BLaER1 (cell line): Measurements from ENCODE around the gene AKAP10.

Experiments used
- H3K27ac ChIP-seq: shearing (Covaris generic); formaldehyde crosslinking; 2 replicates; pipeline ENCODE4 v1.8.1; 2022
- H3K27me3 ChIP-seq: shearing (Covaris generic); formaldehyde crosslinking; 2 replicates; pipeline ENCODE4 v1.8.1; 2022
- H3K36me3 ChIP-seq: shearing (Covaris generic); formaldehyde crosslinking; 2 replicates; pipeline ENCODE4 v1.8.1; 2022
- H3K4me1 ChIP-seq: shearing (Covaris generic); formaldehyde crosslinking; 2 replicates; pipeline ENCODE4 v1.8.1; 2022
- H3K4me2 ChIP-seq: shearing (Covaris generic); formaldehyde crosslinking; 2 replicates; pipeline ENCODE4 v1.8.1; 2022
- H3K4me3 ChIP-seq: shearing (Covaris generic); formaldehyde crosslinking; 2 replicates; pipeline ENCODE4 v1.8.1; 2022
- H3K9ac ChIP-seq: shearing (Covaris generic); formaldehyde crosslinking; 2 replicates; pipeline ENCODE4 v1.8.1; 2022
- H3K9me3 ChIP-seq: shearing (Covaris generic); formaldehyde crosslinking; 2 replicates; pipeline ENCODE4 v1.8.1; 2022
- H4K20me1 ChIP-seq: shearing (Covaris generic); formaldehyde crosslinking; 2 replicates; pipeline ENCODE4 v1.8.1; 2022
- Cebpa-rat ChIP-seq: shearing (Covaris generic); IDR thresholded peaks from 2 replicates; pipeline ENCODE4 v1.8.1; 2022

The AKAP10 gene

DNA sequence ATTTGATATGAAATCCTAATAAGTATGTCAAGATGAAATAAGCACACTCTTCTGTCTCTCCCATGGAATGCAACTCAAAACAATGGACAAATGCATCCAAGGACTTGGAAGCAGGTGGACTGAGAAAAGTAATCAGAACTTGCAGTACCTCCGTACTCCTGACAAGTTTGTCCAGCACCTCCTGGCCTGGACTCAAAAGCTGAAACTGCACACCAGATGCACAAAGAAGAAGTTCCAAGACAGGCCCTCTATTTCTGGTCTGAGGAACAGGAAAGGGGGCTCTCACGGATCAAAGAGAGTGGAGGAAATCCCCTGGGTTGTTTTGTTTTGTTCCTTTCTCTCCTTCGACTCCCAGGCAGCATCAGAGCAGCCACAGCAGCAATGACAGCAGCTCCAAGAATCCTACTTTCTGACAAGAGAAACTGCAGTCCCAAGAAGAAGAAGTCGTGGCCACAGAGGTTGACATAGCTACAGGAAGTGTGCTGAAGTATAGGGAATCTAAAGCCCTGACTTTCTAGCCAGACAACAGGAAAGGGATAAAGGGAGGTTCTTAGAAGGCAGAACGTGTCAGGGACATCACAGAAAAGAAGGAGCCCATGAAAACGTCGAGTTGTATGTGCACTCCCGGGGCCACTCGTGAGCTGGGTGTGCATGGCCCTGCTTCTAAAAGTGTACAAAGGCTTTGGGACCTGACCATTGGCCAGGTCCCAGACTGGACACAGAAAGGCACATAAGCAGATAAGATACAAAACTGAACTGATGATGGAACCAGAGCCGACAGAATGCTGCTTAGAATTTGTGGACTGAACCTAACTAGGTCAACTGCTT is 29.3 kb downstream of the AKAP10 start:
- Histone ChIP-seq H4K20me1 (peaks cover 72% of the 10 kb centered on the region), H3K4me1 (peaks cover 18% of the 10 kb centered on the region), H3K9ac (peak overlapping the region; percentile 53), H3K27ac (peak overlapping the region; percentile 10; the same call in 1 of the 2 replicates), H3K36me3 (peaks cover 71% of the 10 kb centered on the region), H3K27me3 (no peaks in the 10 kb centered on the region), H3K4me2 (peak overlapping the region; percentile 48), H3K9me3 (peaks cover 16% of the 10 kb centered on the region), H3K4me3 (no peak overlapping the region)
- TF ChIP-seq Cebpa-rat, result no peak

DNA sequence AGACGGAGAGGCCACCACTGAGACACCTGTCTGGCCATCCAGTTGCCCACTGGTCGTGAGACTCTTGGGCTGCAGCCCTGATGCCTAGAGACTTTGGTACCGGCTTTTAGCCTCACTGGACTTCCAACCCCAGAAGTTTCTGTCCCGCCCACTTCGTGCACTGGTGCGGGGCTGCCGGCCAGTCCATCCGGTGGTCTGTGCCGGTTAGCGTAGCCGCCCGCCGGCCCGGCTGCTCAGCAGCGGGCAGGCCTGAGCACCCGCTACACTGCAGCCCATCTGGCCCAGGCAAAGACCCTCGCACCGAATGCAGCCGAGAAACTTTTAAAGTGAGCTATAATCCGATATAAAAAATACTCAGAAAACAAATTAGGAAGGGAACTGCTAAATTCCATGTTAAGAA is 30.7 kb downstream of the AKAP10 start:
- no peak overlapping the region for H3K27ac ChIP-seq
- no peak for TF ChIP-seq Cebpa-rat
- no peaks in the 10 kb centered on the region for H3K27me3 ChIP-seq
- H3K9me3 ChIP-seq, result peaks cover 5% of the 10 kb centered on the region; the same call in 1 of the 2 replicates
- H3K4me1 ChIP-seq, result peaks cover 18% of the 10 kb centered on the region
- H3K36me3 ChIP-seq, result peaks cover 72% of the 10 kb centered on the region
- peaks cover 76% of the 10 kb centered on the region for H4K20me1 ChIP-seq
- no peak overlapping the region for H3K4me2 ChIP-seq
- no peak overlapping the region for H3K9ac ChIP-seq
- no peak overlapping the region for H3K4me3 ChIP-seq

DNA sequence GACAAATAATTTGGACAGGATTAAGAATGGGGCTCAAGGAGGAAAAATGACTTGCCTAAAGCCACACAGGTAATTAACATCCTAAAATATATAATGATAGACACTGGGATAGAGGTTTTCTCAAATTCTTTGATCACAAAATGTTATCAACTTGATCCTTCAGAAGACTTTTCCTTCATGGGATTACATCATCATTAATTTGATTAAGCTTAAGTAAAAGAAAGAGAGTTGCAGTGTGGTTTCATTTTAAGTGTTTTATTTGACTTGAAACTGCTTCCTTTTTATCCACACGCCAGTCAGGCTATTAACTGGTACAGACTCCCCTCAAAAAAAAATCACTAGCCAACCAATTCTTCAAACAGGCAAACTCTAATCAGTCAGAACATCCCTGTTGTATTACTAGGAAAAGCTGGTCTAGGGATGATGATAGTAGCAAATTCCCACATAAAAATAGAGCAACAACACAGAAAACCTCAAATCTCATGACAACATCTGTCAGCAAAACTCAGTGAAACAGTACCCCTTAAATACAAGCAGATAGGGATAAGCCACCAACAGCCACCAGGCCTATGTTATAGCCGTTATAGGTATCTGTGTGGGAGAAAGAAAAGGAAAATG is 32.5 kb downstream of the AKAP10 start:
- Histone ChIP-seq H3K9me3 (no peaks in the 10 kb centered on the region), H3K4me3 (no peak overlapping the region), H3K36me3 (peaks cover 77% of the 10 kb centered on the region), H3K4me2 (no peak overlapping the region), H4K20me1 (peaks cover 94% of the 10 kb centered on the region), H3K27ac (no peak overlapping the region), H3K27me3 (no peaks in the 10 kb centered on the region), H3K4me1 (peaks cover 18% of the 10 kb centered on the region), H3K9ac (no peak overlapping the region)
- no peak for TF ChIP-seq Cebpa-rat

DNA sequence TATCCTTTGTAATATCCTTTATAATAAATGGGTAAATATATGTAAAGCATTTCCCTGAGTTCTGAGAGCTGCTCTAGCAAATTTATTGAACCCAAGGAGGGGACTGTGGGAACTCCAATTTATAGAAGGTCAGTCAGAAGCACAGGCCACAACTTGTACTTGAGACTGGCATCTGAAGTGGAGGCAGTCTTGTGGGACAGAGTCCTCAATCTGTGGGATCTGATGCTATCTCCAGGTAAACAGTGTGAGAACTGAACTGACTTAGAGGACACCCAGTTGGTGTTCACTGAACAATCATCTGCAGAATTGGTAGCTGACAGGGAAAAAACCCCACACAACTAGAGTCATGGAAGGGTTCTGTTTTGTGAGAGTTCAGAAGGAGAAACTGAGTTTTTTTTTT is 34.0 kb downstream of the AKAP10 start:
- Histone ChIP-seq H3K27me3 (no peaks in the 10 kb centered on the region), H4K20me1 (peaks cover 94% of the 10 kb centered on the region), H3K4me1 (peaks cover 7% of the 10 kb centered on the region), H3K4me2 (no peak overlapping the region), H3K36me3 (peaks cover 89% of the 10 kb centered on the region), H3K9me3 (no peaks in the 10 kb centered on the region), H3K4me3 (no peak overlapping the region), H3K9ac (no peak overlapping the region), H3K27ac (no peak overlapping the region)
- no peak for TF ChIP-seq Cebpa-rat

DNA sequence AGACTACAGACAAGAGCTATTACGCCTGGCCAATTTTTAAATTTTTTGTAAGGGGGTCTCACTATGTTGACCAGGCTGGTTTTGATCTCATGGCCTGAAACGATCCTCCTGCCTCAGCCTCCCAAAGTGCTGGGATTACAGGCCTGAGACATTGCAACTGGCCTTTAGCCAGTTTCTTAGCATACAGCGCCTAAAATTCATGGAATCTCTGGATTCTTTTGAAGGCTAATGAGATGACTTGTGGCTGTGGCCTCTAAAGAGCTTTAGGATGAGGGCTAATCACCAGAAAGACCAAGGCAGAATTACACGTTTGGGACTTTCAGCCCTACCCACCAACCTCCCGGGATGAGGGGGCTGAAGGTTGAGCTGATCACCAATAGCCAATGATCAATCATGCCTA is 34.6 kb downstream of the AKAP10 start:
- H3K36me3 ChIP-seq, result peaks cover 89% of the 10 kb centered on the region
- no peak for TF ChIP-seq Cebpa-rat
- no peak overlapping the region for H3K4me3 ChIP-seq
- no peaks in the 10 kb centered on the region for H3K9me3 ChIP-seq
- peaks cover 2% of the 10 kb centered on the region for H3K4me1 ChIP-seq
- no peak overlapping the region for H3K4me2 ChIP-seq
- H4K20me1 ChIP-seq, result peaks cover 94% of the 10 kb centered on the region
- H3K9ac ChIP-seq, result no peak overlapping the region
- H3K27me3 ChIP-seq, result no peaks in the 10 kb centered on the region
- no peak overlapping the region for H3K27ac ChIP-seq

DNA sequence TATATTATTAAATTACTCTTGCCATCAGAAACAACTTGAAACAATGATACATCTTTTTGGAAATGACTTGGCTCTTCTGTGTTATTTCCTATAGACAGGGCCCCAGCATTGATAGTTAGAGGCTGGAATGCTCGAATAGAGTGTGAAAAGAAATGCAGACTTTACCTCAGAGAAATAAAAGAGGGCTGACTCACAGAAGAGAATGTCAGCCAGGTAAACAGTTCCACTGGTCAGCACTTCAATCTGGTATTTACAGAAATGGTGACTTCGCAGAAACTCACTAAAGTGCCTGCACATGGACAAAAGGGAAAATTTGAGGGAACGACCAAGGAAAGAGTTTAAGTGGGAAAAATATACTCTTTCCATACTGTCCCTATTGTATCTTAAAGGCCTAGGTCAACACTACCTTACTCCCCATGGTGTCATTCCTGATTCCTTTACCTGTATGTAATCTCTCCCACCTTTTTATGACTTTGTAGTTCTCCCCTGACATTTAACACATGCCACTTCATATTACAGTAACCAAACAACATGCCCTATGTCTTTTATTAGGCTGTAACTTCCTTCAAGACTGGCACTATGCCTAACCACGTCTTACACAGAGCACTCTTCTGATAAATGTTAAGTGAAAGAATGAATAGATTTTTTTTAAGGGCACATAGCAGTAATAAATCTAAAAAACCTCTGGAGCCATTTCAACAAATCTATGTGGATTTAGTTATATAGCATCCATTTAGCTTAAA is 36.7 kb downstream of the AKAP10 start:
- Histone ChIP-seq H3K9me3 (no peaks in the 10 kb centered on the region), H3K36me3 (peaks cover 92% of the 10 kb centered on the region)

DNA sequence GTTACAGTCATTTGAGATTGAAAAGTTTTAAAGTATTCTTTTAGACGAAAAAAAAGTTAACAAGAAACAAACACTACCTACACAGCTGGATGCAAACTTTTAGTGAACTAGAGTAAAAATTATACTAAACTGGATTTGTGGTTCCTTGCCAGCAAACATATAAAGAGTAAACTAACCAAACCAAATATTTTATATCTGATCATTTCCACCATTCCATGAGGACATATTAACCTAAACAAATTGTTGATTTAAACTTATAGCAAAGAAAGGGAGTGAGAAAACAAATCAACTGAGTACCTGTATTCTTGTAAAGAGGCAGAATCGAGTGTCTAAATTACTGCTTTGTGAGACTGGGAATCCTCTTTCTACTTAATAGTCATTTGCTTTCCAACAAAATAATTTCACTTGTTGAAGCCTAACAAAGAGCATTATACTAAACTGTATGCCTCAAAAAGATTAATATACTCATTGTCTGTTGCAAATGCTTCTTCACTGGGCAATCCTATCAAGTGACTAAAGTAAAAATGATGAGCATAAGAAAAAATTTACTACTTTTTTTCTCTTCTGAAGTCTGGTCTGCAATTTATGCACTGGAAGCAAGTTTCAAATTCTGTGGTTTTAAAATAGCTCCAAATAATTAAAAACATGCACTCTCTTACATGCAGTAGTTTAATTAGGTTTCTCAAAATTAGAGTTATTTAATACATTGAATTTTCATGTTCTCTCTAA is 37.5 kb downstream of the AKAP10 start:
- TF ChIP-seq Cebpa-rat, result no peak
- Histone ChIP-seq H3K4me3 (no peak overlapping the region), H3K9me3 (no peaks in the 10 kb centered on the region), H3K27me3 (no peaks in the 10 kb centered on the region), H3K4me1 (no peaks in the 10 kb centered on the region), H3K36me3 (peaks cover 95% of the 10 kb centered on the region), H3K4me2 (no peak overlapping the region), H3K9ac (no peak overlapping the region), H4K20me1 (peaks cover 82% of the 10 kb centered on the region), H3K27ac (no peak overlapping the region)

More for the DNA sequence above, 36.7 kb downstream of the AKAP10 start:
- Histone ChIP-seq H3K9ac (no peak overlapping the region), H3K4me3 (no peak overlapping the region), H3K27ac (no peak overlapping the region), H4K20me1 (peaks cover 87% of the 10 kb centered on the region), H3K4me1 (no peaks in the 10 kb centered on the region), H3K4me2 (no peak overlapping the region), H3K27me3 (no peaks in the 10 kb centered on the region)
- TF ChIP-seq Cebpa-rat, result no peak

DNA sequence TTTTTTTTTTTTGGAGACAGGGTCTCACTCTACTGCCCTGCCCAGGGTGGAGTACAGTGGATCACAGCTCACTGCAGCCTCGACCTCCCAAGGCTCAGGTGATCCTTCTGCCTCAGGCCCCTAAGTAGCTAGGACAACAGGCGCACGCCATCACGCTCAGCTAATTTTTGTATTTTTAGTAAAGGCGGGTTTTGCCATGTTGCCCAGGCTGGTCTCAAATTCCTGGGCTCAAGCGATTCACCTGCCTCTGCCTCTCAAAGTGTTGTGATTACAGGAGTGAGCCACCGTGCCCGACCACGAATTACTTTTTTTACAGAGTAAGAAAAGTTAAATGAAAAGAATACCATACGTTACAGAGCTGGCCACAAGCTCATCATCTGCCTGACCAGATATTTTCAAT is 38.9 kb downstream of the AKAP10 start:
- H3K4me2 ChIP-seq, result no peak overlapping the region
- no peak overlapping the region for H3K27ac ChIP-seq
- peaks cover 95% of the 10 kb centered on the region for H3K36me3 ChIP-seq
- TF ChIP-seq Cebpa-rat, result no peak
- no peaks in the 10 kb centered on the region for H3K4me1 ChIP-seq
- H4K20me1 ChIP-seq, result peaks cover 80% of the 10 kb centered on the region
- H3K4me3 ChIP-seq, result no peak overlapping the region
- no peaks in the 10 kb centered on the region for H3K27me3 ChIP-seq
- H3K9me3 ChIP-seq, result no peaks in the 10 kb centered on the region
- no peak overlapping the region for H3K9ac ChIP-seq

DNA sequence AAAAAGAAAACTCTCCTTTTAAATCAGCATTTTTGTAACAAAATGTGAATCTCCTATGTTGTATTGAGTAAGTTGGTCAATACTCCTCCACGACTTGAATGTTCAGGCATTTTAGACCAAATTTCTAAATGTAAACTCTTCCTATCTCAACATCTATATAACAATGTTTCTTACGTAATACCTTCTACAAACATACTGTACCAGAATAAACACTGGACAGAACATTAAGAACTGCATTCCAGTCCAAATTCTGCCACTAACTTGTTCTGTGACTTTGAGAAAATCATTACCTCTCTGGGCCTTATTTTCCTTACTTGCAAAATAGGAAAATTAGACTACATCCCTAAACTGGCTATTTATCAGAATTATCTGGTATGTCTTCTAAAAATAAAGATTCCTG is 40.1 kb downstream of the AKAP10 start:
- H3K4me3 ChIP-seq, result no peak overlapping the region
- no peaks in the 10 kb centered on the region for H3K9me3 ChIP-seq
- H3K4me1 ChIP-seq, result no peaks in the 10 kb centered on the region
- no peaks in the 10 kb centered on the region for H3K27me3 ChIP-seq
- peaks cover 67% of the 10 kb centered on the region for H4K20me1 ChIP-seq
- peaks cover 90% of the 10 kb centered on the region for H3K36me3 ChIP-seq
- no peak; the same call in 1 of the 2 replicates for TF ChIP-seq Cebpa-rat
- H3K27ac ChIP-seq, result no peak overlapping the region
- H3K4me2 ChIP-seq, result no peak overlapping the region
- no peak overlapping the region for H3K9ac ChIP-seq
